Measurements from ENCODE around the gene TARS3.
A peak's percentile ranks its signal among the peaks of the same experiment; 100 is the strongest.
"Not testable (repeated sequence)": the region's sequence is repeated elsewhere in the genome, so short reads cannot be mapped to it uniquely, and the experiment has no call there.

TARS3 gene

DNA sequence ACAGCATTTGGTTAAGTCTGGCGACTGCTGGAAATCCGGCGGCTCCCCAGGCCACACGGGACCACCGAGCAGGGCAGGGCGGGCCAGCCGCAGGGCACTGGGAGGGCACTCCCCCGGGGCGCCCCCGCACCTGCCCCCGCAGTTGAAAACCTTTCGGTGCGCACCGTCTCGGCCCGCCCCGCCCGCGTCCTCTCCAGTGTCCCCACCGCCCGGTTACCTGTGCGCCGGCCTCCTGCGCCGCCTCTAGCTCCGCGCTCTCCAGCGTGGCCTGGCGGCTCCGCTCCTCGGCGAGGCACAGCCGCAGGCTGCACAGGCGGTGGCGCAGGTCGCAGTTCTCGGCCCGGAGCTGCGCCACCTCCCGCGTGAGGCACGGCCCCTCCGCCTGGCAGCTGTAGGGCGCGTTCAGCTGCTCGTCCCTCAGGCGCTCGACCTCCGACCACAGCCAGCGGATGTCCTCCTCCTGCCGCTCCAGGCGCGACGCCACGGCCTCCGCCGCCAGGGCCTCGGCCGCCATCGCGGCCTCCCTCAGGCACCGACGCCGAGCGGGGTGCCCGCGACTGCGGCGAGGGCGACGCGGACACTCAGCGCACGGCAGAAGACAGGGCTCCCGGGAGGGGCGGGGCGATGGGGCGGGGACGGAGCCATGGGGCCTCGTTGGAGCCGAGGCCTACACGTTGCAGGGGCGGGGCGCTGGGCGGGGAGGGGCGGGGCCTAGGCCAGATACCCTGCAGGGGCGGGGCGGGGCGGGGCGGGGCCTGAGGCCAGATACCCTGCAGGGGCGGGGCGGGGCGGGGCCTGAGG is at the start of gene TARS3:
TARS3 (minus strand) TSS at position 600 of the 801 bp plus-strand sequence; CDS start at position 514, 86 bp downstream.
- Mint-ChIP-seq H3K36me3 (ENCODE audit: low read depth) (peaks cover 28% of the 10 kb centered on the region), H3K27me3 (no peaks in the 10 kb centered on the region), H3K4me1 (peaks cover 22% of the 10 kb centered on the region), H3K4me3 (peak within 1 kb of the TSS; percentile 90), H3K27ac (peak within 1 kb of the TSS; percentile 93), H3K9me3 (peaks cover 7% of the 10 kb centered on the region)
- ATAC-seq = peak; percentile 88
- peak; percentile 94 for DNase-seq

DNA sequence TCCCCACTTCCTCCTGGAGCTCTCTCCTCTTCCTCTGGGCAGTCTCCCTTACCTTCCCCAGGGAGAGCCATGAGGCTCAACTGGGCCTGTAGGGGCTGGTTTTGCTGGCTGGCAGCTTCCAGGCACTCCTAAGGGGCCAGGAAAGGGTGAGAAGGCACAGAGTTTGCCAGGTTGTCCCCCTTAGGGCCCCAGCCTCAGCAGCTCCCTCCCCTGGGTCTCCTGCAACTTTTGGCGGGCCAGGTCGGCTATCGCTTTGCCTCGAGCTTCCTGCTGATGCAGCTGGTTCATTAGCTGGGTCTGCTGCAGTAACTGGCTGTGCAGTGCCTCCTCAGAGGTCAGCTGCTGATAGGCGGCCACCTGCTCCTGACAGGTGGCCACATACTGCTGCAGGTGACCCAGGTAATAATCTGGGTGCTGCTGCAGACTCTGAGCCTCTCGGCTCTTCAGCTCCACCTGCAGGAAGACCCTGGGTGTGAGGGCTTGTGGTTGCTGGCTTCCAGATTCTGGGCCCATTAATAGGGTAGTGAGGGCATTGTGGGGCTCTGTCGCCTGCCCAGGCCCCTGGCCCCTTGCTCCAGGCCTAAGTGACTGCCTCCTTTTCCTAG is 49.3 kb upstream of the TARS3 start:
- H3K36me3 Mint-ChIP-seq (ENCODE audit: low read depth) = no peaks in the 10 kb centered on the region
- no peak overlapping the region for H3K4me3 Mint-ChIP-seq
- DNase-seq = no peak
- no peaks in the 10 kb centered on the region for H3K4me1 Mint-ChIP-seq
- no peak overlapping the region for H3K27ac Mint-ChIP-seq
- no peaks in the 10 kb centered on the region for H3K9me3 Mint-ChIP-seq
- no peak for ATAC-seq
- no peaks in the 10 kb centered on the region for H3K27me3 Mint-ChIP-seq

DNA sequence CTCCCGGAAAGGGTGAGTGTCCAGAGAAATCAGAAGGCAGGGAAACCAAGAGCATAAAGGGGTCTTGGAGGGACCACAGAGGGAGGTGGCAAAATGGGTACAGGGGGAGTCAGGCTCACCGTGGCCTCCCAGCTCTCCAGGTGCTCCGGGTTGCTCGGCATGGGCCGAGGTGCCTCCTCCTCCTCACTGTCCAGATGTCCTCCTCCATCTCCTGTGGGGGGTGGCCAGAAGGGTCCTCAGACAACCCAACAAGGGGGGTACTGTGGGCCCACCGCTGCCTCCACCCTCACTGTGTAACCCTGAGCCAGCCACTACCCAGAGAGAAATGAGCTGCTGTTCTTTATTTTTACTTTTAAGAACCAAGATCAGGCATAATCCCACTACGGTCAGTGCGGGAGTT is 48.6 kb upstream of the TARS3 start:
- Mint-ChIP-seq H3K36me3 (ENCODE audit: low read depth) (no peaks in the 10 kb centered on the region), H3K27me3 (no peaks in the 10 kb centered on the region), H3K4me1 (no peaks in the 10 kb centered on the region), H3K9me3 (no peaks in the 10 kb centered on the region), H3K4me3 (no peak overlapping the region), H3K27ac (no peak overlapping the region)
- ATAC-seq = no peak
- no peak for DNase-seq

DNA sequence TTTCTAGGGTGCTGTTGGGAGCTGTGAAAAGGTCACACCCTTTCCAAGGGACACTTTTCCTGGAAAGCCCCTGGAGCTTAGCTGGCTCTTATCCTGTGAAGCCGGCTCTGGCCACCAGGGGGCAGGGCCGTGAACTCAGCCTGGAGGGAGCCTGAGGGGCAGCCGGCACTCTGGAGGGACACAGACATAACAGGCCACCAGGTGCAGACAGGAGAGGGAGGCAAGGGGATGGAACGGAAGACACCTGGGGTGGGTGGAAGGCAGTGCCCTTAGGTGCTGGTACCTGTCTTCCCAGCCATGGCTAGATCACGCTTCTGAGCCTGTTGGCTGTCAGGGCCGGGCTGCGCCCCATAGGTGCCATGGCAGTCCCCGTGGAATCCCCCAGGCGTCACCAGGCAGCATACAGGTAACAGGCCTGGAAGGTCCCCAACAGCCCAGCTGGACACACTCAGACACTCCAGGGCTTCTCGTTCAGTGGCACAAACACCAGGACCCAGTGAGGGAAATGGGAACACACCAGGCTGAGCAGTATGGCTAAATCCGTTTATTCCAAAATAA is 42.9 kb upstream of the TARS3 start:
- not testable (repeated sequence) for H3K27me3 Mint-ChIP-seq; H3K27ac Mint-ChIP-seq; H3K36me3 Mint-ChIP-seq (ENCODE audit: low read depth); ATAC-seq; DNase-seq; H3K4me1 Mint-ChIP-seq; H3K4me3 Mint-ChIP-seq; H3K9me3 Mint-ChIP-seq

DNA sequence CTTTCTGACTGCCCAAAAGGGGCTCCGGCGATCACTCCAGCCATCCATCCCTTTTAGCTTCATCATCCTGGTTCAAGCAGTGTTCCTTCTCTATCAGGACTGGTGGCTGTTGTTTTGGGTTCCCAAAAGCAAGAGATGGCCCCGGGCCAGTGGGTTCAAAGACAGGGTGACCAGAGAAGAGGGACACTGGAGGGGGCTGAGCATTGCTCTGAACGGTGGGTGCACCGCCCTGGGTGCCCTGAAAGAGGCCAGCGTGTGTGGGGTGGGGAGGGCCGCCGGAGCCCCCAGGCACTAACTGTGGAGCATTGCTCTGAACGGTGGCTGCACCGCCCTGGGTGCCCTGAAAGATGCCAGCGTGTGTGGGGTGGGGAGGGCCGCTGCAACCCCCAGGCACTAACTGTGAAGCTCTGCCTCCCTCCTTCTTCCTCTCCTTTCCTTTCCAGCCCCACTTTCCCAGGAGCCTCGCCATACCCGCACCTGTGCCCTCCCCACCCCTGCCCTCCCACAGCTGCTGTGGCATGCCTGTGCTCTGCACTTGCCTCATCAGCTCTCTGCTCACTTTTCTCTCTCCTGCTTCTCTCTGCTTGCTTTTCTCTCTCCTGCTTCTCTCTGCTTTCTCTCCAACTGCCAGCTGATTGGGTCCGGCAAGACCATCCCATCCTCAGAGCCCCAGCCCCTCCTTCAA is 41.6 kb upstream of the TARS3 start:
- Mint-ChIP-seq H3K4me3 (no peak overlapping the region), H3K4me1 (no peaks in the 10 kb centered on the region), H3K9me3 (no peaks in the 10 kb centered on the region), H3K27me3 (no peaks in the 10 kb centered on the region), H3K36me3 (ENCODE audit: low read depth) (no peaks in the 10 kb centered on the region), H3K27ac (no peak overlapping the region)
- ATAC-seq = no peak
- no peak for DNase-seq

DNA sequence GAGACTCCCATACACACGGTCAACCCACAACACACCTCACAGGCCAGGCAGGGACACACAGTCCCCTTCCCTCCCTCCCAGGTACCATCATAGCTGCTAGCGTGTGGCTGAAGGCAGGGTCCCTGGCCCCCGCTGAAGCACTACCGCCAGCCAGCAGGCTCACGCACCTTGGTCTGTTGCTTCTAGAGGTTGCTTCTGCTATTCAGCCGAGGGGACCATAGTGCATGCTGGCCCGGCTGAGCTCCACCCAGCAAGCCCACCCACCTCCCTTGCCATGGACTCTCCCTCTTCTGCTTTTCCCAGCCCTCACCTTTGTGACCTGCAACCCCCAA is 41.0 kb upstream of the TARS3 start:
- H3K36me3 Mint-ChIP-seq (ENCODE audit: low read depth); H3K4me3 Mint-ChIP-seq; H3K27ac Mint-ChIP-seq; H3K27me3 Mint-ChIP-seq; H3K4me1 Mint-ChIP-seq; H3K9me3 Mint-ChIP-seq; ATAC-seq; DNase-seq: not testable (repeated sequence)

DNA sequence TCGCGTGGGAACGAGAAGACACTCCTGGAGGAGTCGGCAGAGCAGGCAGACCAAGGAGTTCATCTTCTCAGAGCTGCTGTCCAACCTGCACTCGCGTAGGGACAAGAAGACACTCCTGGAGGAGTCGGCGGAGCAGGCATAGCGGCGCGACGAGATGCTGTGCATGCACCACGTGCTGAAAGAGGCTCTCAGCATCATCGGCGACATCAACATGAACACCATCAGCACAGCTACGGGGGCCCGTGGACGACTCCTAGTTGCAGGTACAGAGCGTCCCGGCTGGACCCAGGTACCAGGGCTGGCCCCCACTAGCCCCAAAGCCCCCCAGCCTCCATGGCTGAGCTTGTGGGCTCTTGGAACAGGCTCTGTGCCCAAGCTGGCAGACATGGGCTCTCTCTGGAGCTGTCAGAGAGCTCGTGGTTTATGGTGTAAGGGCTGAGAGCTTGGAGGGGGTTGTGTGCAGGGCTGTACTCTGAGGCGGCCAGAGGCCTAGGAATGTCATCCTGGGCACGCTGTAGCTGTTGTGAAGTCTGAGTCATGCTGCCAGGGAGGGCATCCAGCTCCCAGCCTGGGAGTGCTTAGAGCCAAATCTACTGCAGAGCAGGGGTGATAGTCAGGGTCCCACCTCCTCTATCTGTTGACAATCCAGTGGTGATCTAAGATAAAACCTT is 40.5 kb upstream of the TARS3 start:
- not testable (repeated sequence) for H3K27ac Mint-ChIP-seq; H3K27me3 Mint-ChIP-seq; ATAC-seq; H3K36me3 Mint-ChIP-seq (ENCODE audit: low read depth); H3K4me3 Mint-ChIP-seq; DNase-seq; H3K4me1 Mint-ChIP-seq; H3K9me3 Mint-ChIP-seq

DNA sequence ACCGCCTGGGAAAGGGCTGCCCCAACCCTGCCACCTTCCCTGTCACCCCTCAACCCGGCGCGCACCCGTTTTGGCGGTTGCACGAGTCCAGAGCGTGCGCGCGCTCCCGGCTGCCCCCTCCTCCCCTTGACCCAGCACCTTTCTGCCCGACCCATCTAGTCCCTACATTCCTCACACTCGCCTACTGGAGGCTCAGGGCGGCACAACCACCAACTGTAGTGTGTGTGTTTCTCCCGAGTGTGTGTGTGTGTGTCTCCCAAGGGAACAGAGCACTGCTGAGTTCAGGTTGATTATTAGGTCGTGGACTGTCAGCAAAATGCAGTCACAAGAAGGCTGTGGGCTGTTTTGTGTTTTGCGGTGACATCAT is 22.4 kb upstream of the TARS3 start:
- not testable (repeated sequence) for H3K36me3 Mint-ChIP-seq (ENCODE audit: low read depth); H3K4me1 Mint-ChIP-seq; H3K9me3 Mint-ChIP-seq; H3K27me3 Mint-ChIP-seq; DNase-seq
- peak overlapping the region; percentile 59 for H3K27ac Mint-ChIP-seq
- ATAC-seq = peak; percentile 8
- H3K4me3 Mint-ChIP-seq = peak overlapping the region; percentile 69

DNA sequence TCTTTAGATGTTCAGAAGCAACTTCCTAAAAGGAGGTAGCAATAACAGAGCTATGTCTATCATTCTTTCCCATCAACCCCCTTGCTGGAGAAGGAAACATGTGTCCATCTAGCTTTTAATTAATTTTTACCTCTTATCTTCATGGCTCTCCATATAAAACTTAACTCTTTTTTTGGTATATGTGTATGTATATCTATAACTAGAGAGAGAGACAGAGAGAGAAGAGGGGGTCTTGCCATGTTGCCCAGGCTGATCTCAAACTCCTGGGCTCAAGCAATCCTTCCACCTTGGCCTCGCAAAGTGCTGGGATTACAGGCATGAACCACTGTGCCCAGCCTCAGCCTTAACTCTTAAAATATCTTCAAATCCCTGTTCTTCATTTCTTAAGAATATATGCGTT is 10.6 kb upstream of the TARS3 start:
- H3K4me1 Mint-ChIP-seq; ATAC-seq; DNase-seq; H3K36me3 Mint-ChIP-seq (ENCODE audit: low read depth); H3K27me3 Mint-ChIP-seq; H3K4me3 Mint-ChIP-seq; H3K27ac Mint-ChIP-seq; H3K9me3 Mint-ChIP-seq: not testable (repeated sequence)

DNA sequence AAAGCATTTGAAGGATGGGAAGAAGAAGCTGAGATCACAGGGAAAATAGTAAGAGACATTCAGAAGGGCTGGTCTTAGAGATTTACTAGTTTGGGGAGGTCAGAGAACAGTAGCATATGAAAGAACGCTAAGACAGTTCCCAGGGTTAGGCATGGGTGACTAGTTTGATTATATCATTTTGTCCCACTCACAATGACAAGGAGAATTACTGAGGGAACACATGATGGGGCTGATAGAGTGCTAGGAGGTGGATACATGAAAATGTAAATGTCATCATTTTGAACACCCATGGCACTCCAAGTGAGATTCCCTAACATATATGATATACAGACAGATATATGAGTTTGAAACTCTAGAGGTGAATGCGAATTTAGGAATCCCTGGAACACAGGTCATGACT is 9.3 kb upstream of the TARS3 start:
- DNase-seq (no peak), ATAC-seq (no peak)
- H3K4me1 Mint-ChIP-seq = no peaks in the 10 kb centered on the region
- H3K4me3 Mint-ChIP-seq = no peak overlapping the region
- peaks cover 1% of the 10 kb centered on the region for H3K36me3 Mint-ChIP-seq (ENCODE audit: low read depth)
- H3K27ac Mint-ChIP-seq = no peak overlapping the region
- H3K9me3 Mint-ChIP-seq = no peaks in the 10 kb centered on the region
- H3K27me3 Mint-ChIP-seq = no peaks in the 10 kb centered on the region

DNA sequence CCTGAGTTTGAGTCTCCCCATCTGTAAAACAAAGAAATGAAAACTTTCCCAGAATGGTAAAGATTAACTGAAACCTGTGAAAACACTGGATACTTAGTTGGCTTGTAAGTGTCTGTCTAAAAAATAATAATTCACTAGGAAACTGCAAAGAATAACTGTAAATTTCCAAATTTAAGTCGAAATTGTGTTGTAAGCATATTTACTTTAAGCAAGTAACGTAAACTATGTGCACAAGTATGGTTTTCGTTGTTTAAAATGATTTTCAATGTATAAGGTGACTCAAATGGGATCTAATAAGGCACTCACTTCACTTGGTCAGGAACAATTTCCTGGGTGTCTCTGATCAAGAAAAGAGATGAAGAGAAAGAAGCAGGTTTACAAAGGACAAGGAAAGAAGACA is 8.5 kb upstream of the TARS3 start:
- Mint-ChIP-seq H3K27me3 (no peaks in the 10 kb centered on the region), H3K4me3 (no peak overlapping the region), H3K36me3 (ENCODE audit: low read depth) (peaks cover 1% of the 10 kb centered on the region), H3K9me3 (no peaks in the 10 kb centered on the region), H3K4me1 (no peaks in the 10 kb centered on the region), H3K27ac (no peak overlapping the region)
- no peak for DNase-seq
- ATAC-seq = no peak

DNA sequence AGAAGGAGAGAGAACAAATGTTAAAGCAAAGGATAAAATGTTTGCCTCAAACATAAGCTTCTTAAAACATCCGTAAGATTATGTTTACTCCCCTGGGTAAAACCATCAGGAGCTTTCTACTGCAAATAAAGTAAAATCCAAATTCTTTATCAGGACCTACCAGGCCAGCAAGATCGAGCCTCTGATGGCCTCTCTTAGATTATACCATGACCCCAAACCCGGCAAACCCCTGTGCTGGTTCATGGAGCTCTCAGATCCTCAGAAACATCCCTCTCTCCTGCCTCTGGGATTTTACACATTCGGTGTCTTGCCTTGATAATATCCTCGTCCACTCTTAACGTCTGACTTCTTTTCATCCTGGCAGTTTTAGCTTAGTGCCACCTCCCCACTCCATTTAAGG is 7.5 kb upstream of the TARS3 start:
- DNase-seq (no peak), ATAC-seq (no peak)
- H3K27me3 Mint-ChIP-seq = no peaks in the 10 kb centered on the region
- H3K27ac Mint-ChIP-seq = no peak overlapping the region
- no peaks in the 10 kb centered on the region for H3K9me3 Mint-ChIP-seq
- H3K4me3 Mint-ChIP-seq = no peak overlapping the region
- peaks cover under 1% of the 10 kb centered on the region for H3K36me3 Mint-ChIP-seq (ENCODE audit: low read depth)
- H3K4me1 Mint-ChIP-seq = no peaks in the 10 kb centered on the region

DNA sequence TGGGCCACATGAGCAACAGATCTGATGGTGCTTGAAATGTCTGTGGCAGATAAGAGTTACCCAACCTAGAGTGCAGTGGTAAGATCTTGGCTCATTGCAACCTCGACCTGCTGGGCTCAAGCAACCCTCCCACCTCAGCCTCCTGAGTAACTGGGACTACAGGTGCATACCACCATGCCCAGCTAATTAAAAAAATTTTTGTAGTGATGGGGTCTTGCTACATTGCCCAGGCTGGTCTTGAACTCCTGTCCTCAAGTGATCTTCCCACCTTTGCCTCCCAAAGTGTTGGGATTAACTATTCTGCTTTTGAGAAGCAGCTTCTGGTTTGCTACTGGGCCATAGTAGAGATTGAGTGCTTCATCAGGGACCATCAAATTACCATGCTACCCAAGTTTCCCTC is 2.9 kb upstream of the TARS3 start:
- H3K4me1 Mint-ChIP-seq = peaks cover 17% of the 10 kb centered on the region
- no peak for DNase-seq
- no peak for ATAC-seq
- no peak overlapping the region for H3K27ac Mint-ChIP-seq
- H3K36me3 Mint-ChIP-seq (ENCODE audit: low read depth) = peaks cover 4% of the 10 kb centered on the region
- no peaks in the 10 kb centered on the region for H3K9me3 Mint-ChIP-seq
- H3K4me3 Mint-ChIP-seq = no peak overlapping the region
- no peaks in the 10 kb centered on the region for H3K27me3 Mint-ChIP-seq

DNA sequence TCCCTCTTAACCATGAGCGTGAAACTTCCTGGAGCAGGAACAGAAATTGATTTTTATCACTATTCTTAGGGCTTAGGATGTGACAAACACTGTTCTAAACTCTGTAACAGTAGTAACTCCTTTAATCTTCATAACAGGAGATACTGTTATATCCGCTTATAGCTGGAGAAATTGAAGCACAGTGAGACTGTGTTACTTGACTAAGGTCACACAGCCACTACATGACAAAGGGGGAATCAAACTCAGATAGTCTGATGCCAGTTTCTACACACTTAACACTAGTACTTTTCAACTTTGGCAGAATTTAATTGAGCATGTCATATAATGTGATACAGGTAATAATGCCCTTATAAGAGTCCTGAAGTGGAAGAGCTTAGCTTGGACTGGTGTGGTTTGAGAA is 800 bp upstream of the TARS3 start:
- peaks cover 7% of the 10 kb centered on the region for H3K9me3 Mint-ChIP-seq
- peaks cover 22% of the 10 kb centered on the region for H3K4me1 Mint-ChIP-seq
- H3K27ac Mint-ChIP-seq = no peak overlapping the region
- no peak overlapping the region for H3K4me3 Mint-ChIP-seq
- ATAC-seq (no peak), DNase-seq (no peak)
- no peaks in the 10 kb centered on the region for H3K27me3 Mint-ChIP-seq
- peaks cover 22% of the 10 kb centered on the region for H3K36me3 Mint-ChIP-seq (ENCODE audit: low read depth)

DNA sequence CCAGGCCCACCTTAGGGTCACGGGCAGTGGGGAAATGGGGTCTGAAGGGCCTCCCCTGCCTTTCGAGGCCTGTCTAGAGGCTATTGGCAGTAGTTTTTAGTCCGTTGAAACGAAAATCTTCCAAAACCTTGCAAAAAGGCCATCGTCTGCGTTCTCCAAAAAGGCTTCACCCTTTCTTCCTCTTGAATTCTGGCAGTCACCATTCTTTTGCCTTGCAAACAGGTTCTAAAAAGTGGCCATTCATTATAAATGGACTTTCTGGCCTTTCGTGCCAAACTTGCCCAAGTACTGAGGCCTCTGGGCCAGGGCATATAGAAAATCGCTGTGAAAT is 367 bp upstream of the TARS3 start:
- peaks cover 26% of the 10 kb centered on the region for H3K36me3 Mint-ChIP-seq (ENCODE audit: low read depth)
- ATAC-seq = no peak
- no peak for DNase-seq
- H3K27me3 Mint-ChIP-seq = no peaks in the 10 kb centered on the region
- peaks cover 22% of the 10 kb centered on the region for H3K4me1 Mint-ChIP-seq
- no peak overlapping the region for H3K4me3 Mint-ChIP-seq
- H3K9me3 Mint-ChIP-seq = peaks cover 7% of the 10 kb centered on the region
- H3K27ac Mint-ChIP-seq = no peak overlapping the region
